Activated CD8-positive, alpha-beta memory T cell treated with anti-CD3 and anti-CD28 coated beads for 24 hours (primary cell): ENCODE data around the gene SNAP29.
"Not testable (repeated sequence)": the region's sequence is repeated elsewhere in the genome, so short reads cannot be mapped to it uniquely, and the experiment has no call there.

Experiments
- DNase-seq: peaks from one replicate; pipeline ENCODE4 v3.0.0-alpha.2; 2020

SNAP29 gene

GRCh38 chr22:20858615-20859416 lies at the start of gene SNAP29, which contains the start of gene PI4KA:
Gene SNAP29, plus strand, starts transcription at chr22:20859007. Its CDS starts 104 bp downstream, at chr22:20859111.
Gene PI4KA, minus strand, starts transcription at chr22:20858811. Its CDS starts 86 bp downstream, at chr22:20858725.
- DNase-seq: peak; percentile 98

GRCh38 chr22:20809538-20810185 lies 49.1 kb upstream of the SNAP29 start:
- DNase-seq: no peak

- peak; percentile 65 for DNase-seq
These were observed 48.2 kb upstream of the SNAP29 start for GRCh38 chr22:20810645-20811044.

- no peak for DNase-seq
These were observed 47.6 kb upstream of the SNAP29 start for GRCh38 chr22:20811171-20811570.

- DNase-seq: no peak
These were observed 46.7 kb upstream of the SNAP29 start for GRCh38 chr22:20811971-20812660.

GRCh38 chr22:20813056-20813455 lies 45.8 kb upstream of the SNAP29 start:
- no peak for DNase-seq

GRCh38 chr22:20814221-20814808 lies 44.5 kb upstream of the SNAP29 start:
- DNase-seq: no peak

GRCh38 chr22:20815477-20816050 lies 43.2 kb upstream of the SNAP29 start:
- no peak for DNase-seq

GRCh38 chr22:20816559-20816958 lies 42.2 kb upstream of the SNAP29 start:
- DNase-seq: no peak

GRCh38 chr22:20818471-20818870 lies 40.3 kb upstream of the SNAP29 start:
- DNase-seq: no peak

GRCh38 chr22:20819471-20819870 lies 39.3 kb upstream of the SNAP29 start:
- no peak for DNase-seq

- DNase-seq: not testable (repeated sequence)
These were observed 37.0 kb upstream of the SNAP29 start for GRCh38 chr22:20821717-20822239.

GRCh38 chr22:20822240-20822639 lies 36.6 kb upstream of the SNAP29 start:
- no peak for DNase-seq

GRCh38 chr22:20823264-20823663 lies 35.5 kb upstream of the SNAP29 start:
- no peak for DNase-seq

- DNase-seq: not testable (repeated sequence)
These were observed 33.6 kb upstream of the SNAP29 start for GRCh38 chr22:20825216-20825615.

- DNase-seq: no peak
These were observed 33.2 kb upstream of the SNAP29 start for GRCh38 chr22:20825624-20826023.

GRCh38 chr22:20826373-20827152 lies 32.2 kb upstream of the SNAP29 start:
- DNase-seq: not testable (repeated sequence)

GRCh38 chr22:20829491-20830134 lies 29.2 kb upstream of the SNAP29 start:
- no peak for DNase-seq

GRCh38 chr22:20833225-20833665 lies 25.6 kb upstream of the SNAP29 start:
- no peak for DNase-seq

GRCh38 chr22:20834206-20834605 lies 24.6 kb upstream of the SNAP29 start:
- DNase-seq: no peak

GRCh38 chr22:20834725-20835124 lies 24.1 kb upstream of the SNAP29 start:
- DNase-seq: no peak
